MM.1S (cell line): Measurements from ENCODE around the gene LPCAT3.

Experiments used
- EZH2 ChIP-seq: fragments of 300-600 bp; sonication (generic); optimal IDR thresholded peaks from 2 replicates; pipeline ENCODE3; 2017; ENCODE audit warnings: low read depth, mild to moderate bottlenecking, antibody characterized with exemption, low read length, mixed read lengths
- TF ChIP-seq, protein P1 (sequence below): fragments of 300-600 bp; sonication (generic); IDR thresholded peaks from 2 replicates; pipeline ENCODE4 v1.5.1; 2016; ENCODE audit warnings: antibody characterized with exemption, low read length, mixed read lengths

DNA sequence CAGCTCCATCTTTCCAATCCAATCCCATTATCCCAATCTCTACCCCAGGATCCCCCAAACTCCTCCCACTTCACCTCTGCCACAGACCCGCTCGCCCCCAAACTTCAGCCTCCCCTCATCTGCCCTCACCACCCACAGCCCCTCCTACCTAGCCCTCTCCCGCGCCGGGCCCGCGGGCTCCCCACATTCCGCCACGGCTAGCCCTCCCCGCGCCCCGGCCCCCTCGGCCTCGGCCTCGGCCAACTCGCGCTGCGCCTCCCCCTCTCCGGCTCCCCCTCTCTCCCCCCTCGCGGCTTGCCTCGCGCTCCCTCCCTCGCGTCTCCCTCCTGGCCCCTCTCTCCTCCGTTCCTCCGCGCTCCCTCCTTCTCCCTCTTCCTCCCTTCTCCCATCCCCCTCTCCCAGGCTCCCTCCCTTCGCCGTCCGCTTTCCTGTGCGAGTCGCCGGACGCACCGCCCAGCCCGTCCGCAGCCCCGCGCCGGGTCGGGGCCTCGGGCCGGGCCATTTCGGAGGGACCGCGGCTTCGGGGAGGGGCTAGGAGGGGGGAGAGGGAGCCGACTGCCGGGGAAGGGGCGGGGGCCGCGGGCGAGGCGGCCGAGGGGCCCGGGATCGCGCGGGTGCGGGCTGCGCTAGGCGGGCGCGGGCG is 90.8 kb downstream of the LPCAT3 start, which contains the start of gene ATN1:
- TF ChIP-seq, protein P1, sequence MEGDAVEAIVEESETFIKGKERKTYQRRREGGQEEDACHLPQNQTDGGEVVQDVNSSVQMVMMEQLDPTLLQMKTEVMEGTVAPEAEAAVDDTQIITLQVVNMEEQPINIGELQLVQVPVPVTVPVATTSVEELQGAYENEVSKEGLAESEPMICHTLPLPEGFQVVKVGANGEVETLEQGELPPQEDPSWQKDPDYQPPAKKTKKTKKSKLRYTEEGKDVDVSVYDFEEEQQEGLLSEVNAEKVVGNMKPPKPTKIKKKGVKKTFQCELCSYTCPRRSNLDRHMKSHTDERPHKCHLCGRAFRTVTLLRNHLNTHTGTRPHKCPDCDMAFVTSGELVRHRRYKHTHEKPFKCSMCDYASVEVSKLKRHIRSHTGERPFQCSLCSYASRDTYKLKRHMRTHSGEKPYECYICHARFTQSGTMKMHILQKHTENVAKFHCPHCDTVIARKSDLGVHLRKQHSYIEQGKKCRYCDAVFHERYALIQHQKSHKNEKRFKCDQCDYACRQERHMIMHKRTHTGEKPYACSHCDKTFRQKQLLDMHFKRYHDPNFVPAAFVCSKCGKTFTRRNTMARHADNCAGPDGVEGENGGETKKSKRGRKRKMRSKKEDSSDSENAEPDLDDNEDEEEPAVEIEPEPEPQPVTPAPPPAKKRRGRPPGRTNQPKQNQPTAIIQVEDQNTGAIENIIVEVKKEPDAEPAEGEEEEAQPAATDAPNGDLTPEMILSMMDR: no peak
- TF ChIP-seq EZH2: no peak
